IgD-negative memory B cell (primary cell): Measurements from ENCODE around the gene LPA. TPM values are rescaled to one million over a fixed set of nuclear protein-coding genes. Genes with fewer than 3 reads are reported as not detected.
"Not testable (repeated sequence)": the region's sequence is repeated elsewhere in the genome, so short reads cannot be mapped to it uniquely, and the experiment has no call there.

Experiments
- H3K27ac Mint-ChIP-seq, 3 donors: one replicate each; pipeline ENCODE4 v1.8.0; 2020 to 2022; ENCODE audit warnings: mild to moderate bottlenecking in 3 of 3, mixed read lengths in 3 of 3, moderate library complexity in 1 of 3
- H3K27me3 Mint-ChIP-seq: one replicate; pipeline ENCODE4 v1.8.0; 2021; ENCODE audit warnings: mixed read lengths
- H3K36me3 Mint-ChIP-seq: one replicate; pipeline ENCODE4 v1.8.0; 2020; ENCODE audit warnings: mild to moderate bottlenecking, mixed read lengths
- H3K4me1 Mint-ChIP-seq, 3 donors: one replicate each; pipeline ENCODE4 v1.8.0; 2020 to 2022; ENCODE audit warnings: mixed read lengths in 3 of 3, mild to moderate bottlenecking in 1 of 3
- H3K4me3 Mint-ChIP-seq, 4 donors: one replicate each; pipeline ENCODE4 v1.8.0; 2020 to 2022; ENCODE audit warnings: mild to moderate bottlenecking in 4 of 4, mixed read lengths in 4 of 4, moderate library complexity in 3 of 4
- H3K9me3 Mint-ChIP-seq, 3 donors: one replicate each; pipeline ENCODE4 v1.8.0; 2020 to 2021; ENCODE audit warnings: mixed read lengths in 3 of 3, mild to moderate bottlenecking in 1 of 3
- polyA plus RNA-seq: library from polyadenylated mRNA; unstranded; fragments of 300-500 nt; fragmentation: Illumina TruSeq; gene quantifications from one replicate; pipeline ENCODE4 v1.2.3, GENCODE V29; 2021

The LPA gene
- polyA plus RNA-seq, 1 donor from 2014 or later: not detected

GRCh38 chr6:160573943-160574342 is 90.1 kb downstream of the LPA start:
- Mint-ChIP-seq H3K4me1 (no peaks in the 10 kb centered on the region), H3K4me3 (no peak overlapping the region), H3K27ac (no peak overlapping the region), H3K36me3 (peaks cover 3% of the 10 kb centered on the region), H3K27me3 (no peaks in the 10 kb centered on the region), H3K9me3 (peaks cover 0 to 14% (median 7%) of the 10 kb centered on the region in 3 donors)

GRCh38 chr6:160571201-160571600 is 92.9 kb downstream of the LPA start:
- not testable (repeated sequence) for H3K36me3 Mint-ChIP-seq, H3K4me1 Mint-ChIP-seq, H3K27me3 Mint-ChIP-seq, H3K4me3 Mint-ChIP-seq, H3K27ac Mint-ChIP-seq
- peaks cover 0 to 14% (median 10%) of the 10 kb centered on the region in 3 donors for H3K9me3 Mint-ChIP-seq

DNA sequence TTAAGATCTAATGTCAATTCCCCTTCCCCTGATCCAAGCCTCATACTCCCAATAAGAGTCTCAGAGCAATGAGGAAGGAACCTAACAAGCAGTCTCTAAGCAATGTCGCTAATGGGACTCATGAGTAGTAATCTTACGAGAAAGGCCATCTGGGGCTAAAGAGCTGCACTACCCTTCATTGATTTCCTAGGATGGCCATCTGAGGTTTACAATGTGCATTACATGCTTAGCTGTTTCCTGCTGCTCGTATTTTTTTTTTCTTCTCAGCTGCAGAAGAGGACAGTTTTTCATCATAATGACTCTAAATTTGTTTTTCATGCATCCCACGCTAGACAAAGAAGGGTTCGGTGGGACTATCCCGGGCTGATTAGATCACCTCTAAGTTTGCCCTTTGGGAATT is 119.3 kb downstream of the LPA start:
- Mint-ChIP-seq H3K4me3 (no peak overlapping the region), H3K27ac (no peak overlapping the region), H3K9me3 (no peaks in the 10 kb centered on the region), H3K27me3 (peaks cover 14% of the 10 kb centered on the region), H3K36me3 (peaks cover 2% of the 10 kb centered on the region), H3K4me1 (no peaks in the 10 kb centered on the region)

GRCh38 chr6:160535270-160535669 is 128.8 kb downstream of the LPA start:
- peaks cover 0 to 1% (median 0%) of the 10 kb centered on the region in 3 donors for H3K9me3 Mint-ChIP-seq
- no peaks in the 10 kb centered on the region for H3K4me1 Mint-ChIP-seq
- H3K27ac Mint-ChIP-seq: no peak overlapping the region

DNA sequence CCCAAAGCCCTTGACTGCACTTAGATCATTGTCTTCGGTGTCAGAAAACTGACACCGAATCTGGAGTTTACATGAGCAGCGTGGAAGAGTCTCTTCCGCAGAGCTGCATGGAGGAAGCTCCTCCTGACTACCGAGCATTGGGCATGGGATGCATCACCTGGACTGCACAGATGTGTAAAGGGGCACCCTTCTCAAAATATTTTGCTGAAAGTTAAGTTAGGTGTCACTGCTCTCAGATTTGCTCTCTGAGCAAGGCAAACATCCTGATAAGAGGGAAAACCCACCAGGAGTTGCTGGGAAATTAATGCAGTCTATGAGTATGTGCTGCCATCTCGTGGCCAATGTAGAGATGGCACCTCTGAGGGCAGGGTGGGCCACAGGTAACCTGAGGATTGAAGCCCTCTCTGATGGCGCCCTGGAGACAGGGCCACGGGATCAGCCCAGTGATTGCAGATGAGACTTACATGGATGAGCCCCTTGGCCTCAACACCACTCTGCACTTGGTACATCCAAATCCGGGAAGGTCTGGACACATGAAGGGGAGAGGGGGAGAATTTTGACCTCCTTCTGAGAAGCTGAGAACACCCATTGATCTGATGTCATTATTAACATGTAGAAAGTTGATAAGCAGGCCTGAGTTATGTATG is 129.9 kb downstream of the LPA start:
- Mint-ChIP-seq H3K4me3 (no peak overlapping the region), H3K4me1 (no peaks in the 10 kb centered on the region), H3K27me3 (peaks cover 5% of the 10 kb centered on the region), H3K36me3 (no peaks in the 10 kb centered on the region), H3K27ac (no peak overlapping the region), H3K9me3 (peaks cover 0 to 3% (median 2%) of the 10 kb centered on the region in 3 donors)

More at GRCh38 chr6:160535270-160535669, 128.8 kb downstream of the LPA start:
- H3K36me3 Mint-ChIP-seq: no peaks in the 10 kb centered on the region
- H3K27me3 Mint-ChIP-seq: no peaks in the 10 kb centered on the region
- no peak overlapping the region for H3K4me3 Mint-ChIP-seq

DNA sequence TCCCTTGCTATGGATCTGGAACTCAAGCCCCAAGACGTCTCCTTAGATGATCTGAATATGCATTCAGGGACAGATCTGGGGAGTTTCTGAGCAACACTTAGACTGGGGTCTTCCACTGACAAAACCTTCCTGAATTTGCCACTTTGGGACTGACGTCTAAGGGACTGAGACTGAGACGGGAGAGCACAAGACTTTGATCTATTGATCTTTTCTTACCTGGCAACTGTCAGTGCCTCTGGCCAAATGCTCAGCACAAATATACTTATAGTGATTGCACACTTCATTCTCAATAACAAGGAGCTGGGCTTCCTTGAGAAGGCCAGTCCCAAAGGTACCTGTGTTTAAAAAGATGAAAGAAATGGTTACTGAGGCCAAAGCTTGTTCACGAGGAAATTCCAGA is 131.8 kb downstream of the LPA start:
- H3K9me3 Mint-ChIP-seq: peaks cover 0 to 6% (median 3%) of the 10 kb centered on the region in 3 donors
- peaks cover 0 to 2% (median 0%) of the 10 kb centered on the region in 3 donors for H3K4me1 Mint-ChIP-seq
- H3K27me3 Mint-ChIP-seq: peaks cover 14% of the 10 kb centered on the region
- H3K27ac Mint-ChIP-seq: no peak overlapping the region
- H3K36me3 Mint-ChIP-seq: peaks cover 3% of the 10 kb centered on the region
- no peak overlapping the region for H3K4me3 Mint-ChIP-seq

GRCh38 chr6:160531826-160532225 is 132.2 kb downstream of the LPA start:
- Mint-ChIP-seq H3K9me3 (peaks cover 0 to 6% (median 3%) of the 10 kb centered on the region in 3 donors), H3K4me3 (no peak overlapping the region), H3K36me3 (peaks cover 3% of the 10 kb centered on the region), H3K4me1 (peaks cover 0 to 2% (median 0%) of the 10 kb centered on the region in 3 donors), H3K27ac (no peak overlapping the region), H3K27me3 (peaks cover 14% of the 10 kb centered on the region)

DNA sequence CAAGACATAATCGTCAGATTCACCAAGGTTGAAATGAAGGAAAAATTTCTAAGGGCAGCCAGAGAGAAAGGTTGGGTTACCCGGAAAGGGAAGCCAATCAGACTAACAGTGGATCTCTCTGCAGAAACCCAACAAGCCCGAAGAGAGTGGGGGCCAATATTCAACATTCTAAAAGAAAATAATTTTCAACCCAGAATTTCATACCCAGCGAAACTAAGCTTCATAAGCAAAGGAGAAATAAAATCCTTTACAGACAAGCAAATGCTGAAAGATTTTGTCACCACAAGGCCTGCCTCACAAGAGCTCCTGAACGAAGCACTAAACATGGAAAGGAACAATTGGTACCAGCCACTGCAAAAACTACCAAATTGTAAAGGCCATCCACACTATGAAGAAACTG is 134.6 kb downstream of the LPA start:
- not testable (repeated sequence) for H3K4me1 Mint-ChIP-seq, H3K36me3 Mint-ChIP-seq, H3K9me3 Mint-ChIP-seq, H3K27ac Mint-ChIP-seq, H3K4me3 Mint-ChIP-seq
- peaks cover 14% of the 10 kb centered on the region for H3K27me3 Mint-ChIP-seq

- peaks cover 2% of the 10 kb centered on the region for H3K36me3 Mint-ChIP-seq
- H3K27ac Mint-ChIP-seq: no peak overlapping the region
- H3K4me1 Mint-ChIP-seq: peaks cover 6 to 8% (median 7%) of the 10 kb centered on the region in 3 donors
- peaks cover 5% of the 10 kb centered on the region for H3K27me3 Mint-ChIP-seq
- no peak overlapping the region for H3K4me3 Mint-ChIP-seq
- no peaks in the 10 kb centered on the region for H3K9me3 Mint-ChIP-seq
Observed at GRCh38 chr6:160523223-160523622, 140.9 kb downstream of the LPA start.

DNA sequence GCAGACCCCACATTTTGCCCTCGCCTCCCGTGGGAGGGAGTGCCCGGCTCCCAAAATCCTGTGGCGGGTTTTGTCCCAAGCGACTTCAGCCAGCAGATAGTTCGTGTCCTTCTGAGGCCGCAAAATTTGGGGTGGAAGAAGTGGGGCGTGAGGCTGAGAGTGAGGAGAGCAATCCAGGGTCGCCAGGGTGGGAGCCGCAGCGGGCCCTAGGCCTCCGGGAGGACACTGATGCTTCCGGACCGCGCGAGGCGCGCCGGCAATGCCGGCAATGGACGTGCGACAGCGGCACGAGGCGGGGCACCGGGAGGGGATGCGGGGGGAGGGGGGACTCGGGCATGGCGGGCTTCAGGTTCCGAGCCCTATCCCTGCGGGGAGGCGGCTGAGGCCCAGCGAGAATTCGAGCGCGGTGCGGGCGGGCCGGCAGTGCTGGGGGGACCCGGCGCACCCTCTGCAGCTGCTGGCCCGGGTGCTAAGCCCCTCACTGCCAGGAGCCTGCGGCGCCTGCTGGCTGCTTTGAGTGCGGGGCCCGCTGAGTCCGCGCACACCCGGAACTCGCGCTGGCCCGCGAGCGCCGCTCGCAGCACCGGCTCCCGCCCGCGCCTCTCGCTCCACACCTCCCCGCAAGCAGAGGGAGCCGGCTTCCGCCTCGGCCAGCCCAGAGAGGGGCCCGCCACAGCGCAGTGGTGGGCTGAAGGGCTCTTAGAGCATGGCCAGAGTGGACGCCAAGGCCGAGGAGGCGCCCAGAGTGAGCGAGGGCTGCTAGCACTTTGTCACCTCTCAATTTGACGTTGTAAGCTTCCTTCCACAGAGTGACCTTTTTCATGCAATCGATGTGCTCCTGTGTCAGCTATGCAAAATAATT is 143.8 kb downstream of the LPA start:
- peaks cover 6 to 8% (median 7%) of the 10 kb centered on the region in 3 donors for H3K4me1 Mint-ChIP-seq

DNA sequence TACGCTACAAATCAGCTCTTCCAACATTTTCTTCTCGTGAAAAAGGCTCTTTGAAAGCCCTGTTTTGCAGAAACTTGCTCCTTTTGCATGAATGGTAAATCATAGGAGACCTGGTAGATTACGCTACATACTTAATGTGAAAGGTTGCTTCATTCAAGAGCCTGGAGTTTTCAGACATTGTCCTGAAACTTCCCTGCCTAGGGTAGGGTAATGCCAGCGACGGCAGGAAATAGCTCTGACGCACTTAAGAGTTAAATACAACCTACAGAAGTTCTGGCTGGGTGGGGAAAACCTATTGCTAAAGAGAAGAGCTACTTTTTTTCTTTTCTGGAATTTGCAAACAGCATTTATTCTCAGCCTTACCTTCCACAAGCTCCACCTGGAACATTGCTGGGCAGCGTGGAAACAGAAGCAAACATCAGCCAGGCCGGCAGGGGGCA is 144.5 kb downstream of the LPA start:
- peaks cover 6 to 8% (median 7%) of the 10 kb centered on the region in 3 donors for H3K4me1 Mint-ChIP-seq
- H3K36me3 Mint-ChIP-seq: peaks cover 2% of the 10 kb centered on the region
- H3K4me3 Mint-ChIP-seq: peak overlapping the region; percentile 95 to 97 (median 96)
- no peaks in the 10 kb centered on the region for H3K9me3 Mint-ChIP-seq
- H3K27ac Mint-ChIP-seq: peak overlapping the region; percentile 75 to 89 (median 76)
- H3K27me3 Mint-ChIP-seq: peaks cover 7% of the 10 kb centered on the region

More for the DNA sequence above, 143.8 kb downstream of the LPA start:
- H3K27me3 Mint-ChIP-seq: peaks cover under 1% of the 10 kb centered on the region
- H3K9me3 Mint-ChIP-seq: no peaks in the 10 kb centered on the region
- peak overlapping the region; percentile 75 to 89 (median 76) for H3K27ac Mint-ChIP-seq
- peaks cover 2% of the 10 kb centered on the region for H3K36me3 Mint-ChIP-seq
- H3K4me3 Mint-ChIP-seq: peak overlapping the region; percentile 95 to 97 (median 96)

DNA sequence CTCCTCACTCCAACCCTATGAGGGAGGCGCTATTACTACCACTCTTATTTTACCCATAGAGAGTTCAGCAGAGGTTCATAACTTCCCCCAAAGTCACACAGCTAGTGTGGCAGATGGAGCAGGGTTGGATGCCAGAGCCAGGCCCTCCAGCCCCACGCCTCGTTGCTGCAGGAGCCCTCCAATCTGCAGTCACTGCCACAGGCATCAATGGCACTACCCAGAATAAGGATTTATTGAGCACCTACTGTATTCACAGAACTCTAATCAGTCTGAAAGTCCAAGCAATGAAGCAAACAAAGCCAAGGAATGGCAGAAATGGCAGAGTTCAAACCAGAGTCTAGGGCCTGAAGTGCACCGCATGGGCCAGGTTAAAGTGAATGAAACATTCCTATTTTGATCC is 144.9 kb downstream of the LPA start:
- Mint-ChIP-seq H3K27me3 (peaks cover 7% of the 10 kb centered on the region), H3K4me1 (peaks cover 6 to 8% (median 7%) of the 10 kb centered on the region in 3 donors), H3K36me3 (peaks cover 2% of the 10 kb centered on the region), H3K27ac (no peak overlapping the region), H3K9me3 (no peaks in the 10 kb centered on the region), H3K4me3 (peak overlapping the region; percentile 41 to 97 (median 84))

GRCh38 chr6:160513836-160514235 is 150.2 kb downstream of the LPA start:
- Mint-ChIP-seq H3K9me3 (no peaks in the 10 kb centered on the region), H3K27ac (no peak overlapping the region), H3K36me3 (peaks cover 2% of the 10 kb centered on the region), H3K4me3 (no peak overlapping the region), H3K4me1 (peaks cover 0 to 3% (median 0%) of the 10 kb centered on the region in 3 donors), H3K27me3 (peaks cover 12% of the 10 kb centered on the region)

DNA sequence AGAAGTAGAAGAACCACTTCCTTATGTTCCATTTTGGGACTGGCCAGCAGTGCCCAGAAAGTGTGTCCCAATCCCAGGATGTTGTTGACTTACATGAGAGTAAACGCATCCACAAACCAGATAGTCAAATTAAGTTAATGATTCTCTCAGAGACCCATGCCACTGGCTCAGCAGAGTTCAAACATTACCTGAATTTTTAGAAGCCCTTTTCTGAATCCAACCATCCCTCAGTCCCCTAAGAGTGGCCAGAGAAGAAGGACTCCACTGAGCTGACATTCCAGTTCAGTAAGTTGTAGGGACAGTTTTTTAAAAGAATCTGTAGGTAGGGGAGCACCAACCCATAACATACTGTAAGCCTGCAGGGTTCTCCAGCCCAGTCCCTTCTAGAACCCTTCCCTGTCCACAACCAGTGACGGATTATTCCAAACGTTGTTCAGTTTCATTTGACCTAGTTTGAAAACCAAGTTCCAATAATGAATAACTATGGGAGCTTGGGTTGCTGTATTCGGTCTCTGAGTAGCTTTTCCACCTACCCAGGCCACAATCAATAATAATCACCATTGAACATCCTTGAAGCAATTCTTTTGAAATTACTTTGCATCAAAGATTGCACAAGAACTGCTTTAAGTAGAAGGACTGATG is 153.0 kb downstream of the LPA start:
- H3K4me3 Mint-ChIP-seq: no peak overlapping the region
- H3K36me3 Mint-ChIP-seq: peaks cover 2% of the 10 kb centered on the region
- H3K4me1 Mint-ChIP-seq: peaks cover 0 to 2% (median 0%) of the 10 kb centered on the region in 3 donors
- H3K9me3 Mint-ChIP-seq: no peaks in the 10 kb centered on the region
- H3K27me3 Mint-ChIP-seq: peaks cover 13% of the 10 kb centered on the region
- H3K27ac Mint-ChIP-seq: no peak overlapping the region

GRCh38 chr6:160510199-160510598 is 153.9 kb downstream of the LPA start:
- H3K9me3 Mint-ChIP-seq: no peaks in the 10 kb centered on the region
- no peak overlapping the region for H3K27ac Mint-ChIP-seq
- H3K4me1 Mint-ChIP-seq: peaks cover 0 to 2% (median 0%) of the 10 kb centered on the region in 3 donors
- no peak overlapping the region for H3K4me3 Mint-ChIP-seq
- H3K36me3 Mint-ChIP-seq: peaks cover 2% of the 10 kb centered on the region
- H3K27me3 Mint-ChIP-seq: peaks cover 15% of the 10 kb centered on the region
